CD4-positive, alpha-beta T cell treated with Interleukin-15 for 4 hours (primary cell): ENCODE data around the gene LMTK2.

ENCODE experiments used
- DNase-seq: peaks from one replicate; pipeline ENCODE4 v3.0.0-alpha.2; 2020; ENCODE audit warnings: low spot score

The LMTK2 gene

DNA sequence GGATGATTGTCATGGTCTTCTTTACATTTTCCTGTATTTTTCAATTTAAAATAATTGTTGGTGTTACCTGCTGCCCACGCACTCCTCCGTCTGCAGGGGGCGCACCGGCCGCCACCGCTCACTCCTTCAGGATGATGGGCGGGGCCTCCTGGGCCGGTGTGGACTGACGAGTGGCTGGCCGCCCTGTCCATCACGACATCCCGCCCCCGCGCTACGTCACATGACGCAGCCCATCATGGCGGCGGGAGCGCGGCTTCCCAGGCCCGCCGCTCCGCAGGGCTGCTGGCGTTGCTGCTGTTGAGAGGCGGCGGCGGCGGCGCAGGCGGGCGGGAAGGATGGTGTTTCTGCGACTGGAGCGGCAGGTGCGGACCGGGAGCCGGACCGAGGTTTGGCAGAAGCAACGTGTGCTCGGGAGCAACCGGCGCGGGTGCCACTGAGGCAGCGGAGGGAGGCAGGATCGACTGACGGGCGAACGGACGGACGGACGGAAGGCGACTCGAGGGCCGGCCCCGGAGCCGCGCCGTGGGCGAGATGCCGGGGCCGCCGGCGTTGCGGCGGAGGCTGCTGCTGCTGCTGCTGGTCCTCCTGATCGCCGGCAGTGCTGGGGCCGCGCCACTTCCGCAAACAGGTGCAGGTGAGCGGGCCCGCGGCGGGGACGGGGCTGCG lies at the start of gene LMTK2:
Gene LMTK2, plus strand, starts transcription at position 216 of the 666 bp plus-strand sequence. Its CDS starts 316 bp downstream, at position 532.
- peak; percentile 94 for DNase-seq

DNA sequence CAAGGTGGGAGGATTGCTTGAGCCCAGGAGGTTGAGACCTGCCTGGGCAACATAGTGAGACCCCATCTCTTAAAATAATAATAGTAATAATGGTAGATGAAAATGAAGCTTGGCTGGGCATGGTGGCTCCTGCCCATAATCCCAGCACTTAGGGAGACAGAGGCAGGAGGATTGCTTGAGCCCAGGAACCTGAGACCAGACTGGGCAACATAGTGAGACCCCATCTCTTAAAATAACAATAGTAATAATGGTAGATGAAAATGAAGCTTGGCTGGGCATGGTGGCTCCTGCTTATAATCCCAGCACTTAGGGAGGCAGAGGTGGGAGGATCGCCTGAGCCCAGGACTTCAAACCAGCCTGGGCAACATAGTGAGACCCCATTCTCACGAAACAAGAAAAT lies 49.5 kb upstream of the LMTK2 start:
- no peak for DNase-seq

DNA sequence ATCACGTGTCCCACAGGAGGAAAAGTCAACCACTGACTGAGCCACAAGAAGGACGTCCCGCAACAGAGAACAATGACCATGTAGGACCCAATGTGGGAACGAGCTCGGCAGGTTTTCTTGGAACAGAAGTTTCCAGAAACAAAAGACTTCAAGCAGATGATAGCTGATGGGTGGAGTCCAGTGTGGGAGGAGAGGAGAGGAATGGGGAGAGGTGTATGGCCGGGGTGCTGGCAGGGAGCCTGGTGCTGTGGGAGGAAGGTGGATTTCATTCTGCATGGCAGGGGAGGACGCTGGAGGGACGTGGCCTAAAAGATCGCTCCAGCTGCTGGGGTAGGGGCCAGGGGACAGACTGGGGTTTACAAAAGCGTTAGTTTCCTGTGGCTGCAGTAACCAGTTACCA lies 48.5 kb upstream of the LMTK2 start:
- no peak for DNase-seq

GRCh38 chr7:98064233-98064632 lies 42.4 kb upstream of the LMTK2 start:
- no peak for DNase-seq

DNA sequence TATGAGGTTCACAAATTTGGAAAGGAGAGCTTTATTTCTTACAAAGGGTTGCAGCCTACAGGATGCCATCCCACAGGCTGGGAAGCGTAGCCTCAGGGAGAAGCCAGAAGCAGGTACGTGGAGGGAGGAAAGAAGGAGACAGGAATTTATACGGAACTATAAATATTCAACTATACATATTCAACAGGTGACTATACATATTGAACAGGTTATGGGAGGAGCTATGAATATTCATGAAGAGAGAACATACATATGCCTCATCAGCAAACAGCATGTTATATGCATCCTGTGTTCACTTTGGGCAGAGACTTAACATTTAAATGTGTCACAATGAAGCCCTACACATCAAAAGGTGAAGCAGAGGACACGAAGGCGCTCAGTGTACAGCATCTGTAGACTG lies 40.5 kb upstream of the LMTK2 start:
- DNase-seq: no peak

- DNase-seq: no peak
Measured at GRCh38 chr7:98066934-98067507, 39.6 kb upstream of the LMTK2 start.

GRCh38 chr7:98073047-98073446 lies 33.6 kb upstream of the LMTK2 start:
- no peak for DNase-seq

- no peak for DNase-seq
Measured at GRCh38 chr7:98075801-98076200, 30.9 kb upstream of the LMTK2 start.

DNA sequence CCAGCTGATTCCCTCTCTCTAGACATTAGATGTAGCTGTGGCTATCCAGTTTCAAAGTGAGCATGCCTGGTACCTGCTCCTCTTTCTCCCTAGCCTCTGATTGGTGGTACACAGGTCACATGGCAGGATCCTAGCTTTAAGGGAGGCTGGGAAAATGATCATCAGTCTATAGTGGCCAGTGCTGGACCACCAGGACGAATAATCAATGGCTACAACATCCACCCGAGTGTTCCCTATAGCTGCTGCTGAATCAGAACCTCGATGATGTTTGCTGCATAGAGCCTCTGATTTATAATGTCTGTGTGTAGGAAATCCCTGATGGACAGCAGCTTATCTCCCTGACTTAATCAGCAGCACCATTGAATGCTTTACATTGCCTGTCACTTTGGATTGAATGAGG lies 28.9 kb upstream of the LMTK2 start:
- DNase-seq: no peak

DNA sequence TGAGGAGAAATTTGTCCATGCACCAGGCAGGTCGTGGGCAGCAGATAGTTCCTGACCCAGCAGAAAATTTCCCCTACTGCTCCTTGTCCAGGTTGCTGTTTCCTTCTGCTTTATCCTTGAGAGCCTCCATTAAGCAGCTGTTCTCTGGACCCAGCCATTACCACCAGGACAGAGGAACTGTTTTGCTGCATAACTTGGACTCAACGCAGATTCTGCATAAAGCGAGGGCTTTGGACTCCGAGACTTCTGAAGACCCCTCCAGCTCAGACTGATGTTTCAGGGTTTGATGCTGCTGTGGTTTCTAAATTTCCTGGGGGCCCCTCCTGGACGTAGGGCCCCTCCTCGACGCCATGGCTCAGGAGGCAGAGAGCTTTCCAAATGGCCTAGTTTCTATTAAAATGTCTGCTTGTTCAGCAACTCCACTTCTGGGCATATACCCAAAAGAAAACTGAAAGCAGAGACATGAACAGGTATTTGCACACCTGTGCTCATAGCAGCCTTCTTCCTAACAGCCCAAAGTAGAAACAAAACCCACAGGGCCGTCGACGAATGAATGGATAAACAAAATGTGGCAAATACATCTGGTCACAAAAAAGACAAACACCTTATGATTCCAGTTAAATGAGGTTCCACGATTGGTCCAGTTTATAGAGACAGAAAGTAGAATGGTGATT lies 28.3 kb upstream of the LMTK2 start:
- no peak for DNase-seq

DNA sequence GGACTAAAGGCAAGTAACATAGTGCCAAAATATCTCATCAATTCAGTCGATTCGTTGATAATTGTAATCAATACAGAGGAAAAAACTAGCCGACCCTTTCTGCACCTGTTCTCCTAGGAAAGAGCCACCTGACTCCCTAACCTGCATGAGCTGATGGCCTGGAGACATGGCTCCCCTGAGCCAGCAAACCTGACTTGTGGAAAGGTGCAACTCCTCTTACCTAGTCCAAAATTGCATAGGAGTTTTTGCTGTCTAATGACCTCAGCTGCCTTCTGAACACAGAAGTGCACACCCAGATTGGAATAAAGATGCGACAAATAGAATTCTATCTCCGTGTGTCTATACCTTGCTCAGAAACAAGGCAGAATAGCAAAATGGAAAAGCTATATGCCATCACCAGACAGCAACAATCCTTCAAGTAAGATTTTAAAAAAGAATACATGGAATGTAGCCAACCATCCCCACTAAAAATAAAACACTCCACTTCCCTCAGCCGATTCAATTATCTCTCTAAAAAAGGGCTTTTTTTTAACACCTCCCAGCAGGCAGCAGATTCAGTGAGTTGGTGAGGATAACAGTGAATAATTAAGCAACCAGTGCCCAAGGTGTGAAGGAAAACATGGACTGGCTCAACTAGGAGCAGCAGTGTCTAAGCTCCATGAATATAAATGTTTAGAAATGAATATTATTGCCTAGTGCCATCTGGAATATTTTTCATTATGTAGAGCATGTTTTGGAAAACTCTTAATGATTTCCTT lies 26.6 kb upstream of the LMTK2 start:
- no peak for DNase-seq

GRCh38 chr7:98081319-98081718 lies 25.3 kb upstream of the LMTK2 start:
- DNase-seq: no peak

- no peak for DNase-seq
Measured at GRCh38 chr7:98084631-98085030, 22.0 kb upstream of the LMTK2 start.

- no peak for DNase-seq
Measured at GRCh38 chr7:98085674-98086073, 21.0 kb upstream of the LMTK2 start.

DNA sequence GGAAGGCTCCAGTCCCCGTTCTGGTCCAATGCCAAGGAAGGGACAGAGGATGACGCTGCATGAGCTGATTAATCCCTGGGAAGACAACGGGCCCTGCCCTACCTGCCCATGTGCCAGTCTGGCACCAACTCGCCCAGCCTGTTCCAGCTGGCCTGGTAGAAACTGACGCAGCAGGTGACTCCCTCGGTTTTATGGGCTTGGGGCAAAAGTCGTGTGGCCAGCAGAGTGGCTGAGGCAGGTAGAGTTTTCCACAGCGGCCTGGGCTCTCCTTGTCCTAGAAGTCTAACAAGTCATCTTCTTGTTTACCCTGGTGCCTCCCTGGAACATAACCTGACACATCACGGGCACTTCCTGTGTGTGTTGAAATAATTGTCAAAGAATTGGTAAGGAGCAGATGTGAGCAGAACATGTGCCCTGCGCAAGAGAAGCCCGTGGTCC lies 20.4 kb upstream of the LMTK2 start:
- no peak for DNase-seq

- DNase-seq: no peak
Measured at GRCh38 chr7:98088109-98088508, 18.6 kb upstream of the LMTK2 start.

DNA sequence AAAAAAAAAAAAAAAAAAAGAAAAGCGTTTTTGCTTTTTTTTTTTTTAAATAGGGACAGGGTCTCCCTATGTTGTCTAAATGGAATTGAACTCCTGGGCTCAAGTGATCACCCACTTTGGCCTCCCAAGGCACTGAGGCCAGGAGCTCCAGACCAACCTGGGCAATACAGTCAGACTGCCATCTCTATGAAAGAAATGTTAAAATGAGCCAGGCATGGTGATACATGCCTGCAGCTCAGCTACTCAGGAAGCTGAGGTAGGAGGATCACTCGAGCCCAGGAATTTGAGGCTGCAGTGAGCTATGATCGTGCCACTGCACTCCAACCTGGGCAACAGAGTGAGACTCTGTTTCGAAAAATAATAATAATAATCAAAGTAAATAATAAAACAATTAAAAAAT lies 16.5 kb upstream of the LMTK2 start:
- no peak for DNase-seq

- DNase-seq: no peak
Measured at GRCh38 chr7:98091061-98091460, 15.6 kb upstream of the LMTK2 start.

DNA sequence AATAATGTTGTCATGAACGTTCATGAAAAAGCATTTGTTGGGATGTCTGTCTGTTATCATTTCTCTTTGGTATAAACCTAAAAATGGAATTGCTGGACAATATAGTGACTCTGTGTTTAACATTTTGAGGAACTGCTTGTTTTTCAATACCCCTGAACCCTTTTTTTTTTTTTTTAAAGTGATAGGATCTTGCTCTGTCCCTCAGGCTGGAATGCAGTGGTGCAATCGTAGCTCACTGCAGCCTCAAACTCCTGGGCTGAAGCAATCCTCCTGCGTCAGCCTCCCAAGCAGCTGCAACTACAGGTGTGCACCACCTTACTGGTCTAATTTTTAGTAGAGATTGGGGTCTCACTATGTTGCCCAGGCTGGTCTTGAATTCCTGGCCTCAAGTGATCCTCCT lies 15.1 kb upstream of the LMTK2 start:
- no peak for DNase-seq

GRCh38 chr7:98097042-98097645 lies 9.5 kb upstream of the LMTK2 start:
- no peak for DNase-seq

GRCh38 chr7:98100088-98100487 lies 6.6 kb upstream of the LMTK2 start:
- no peak for DNase-seq

DNA sequence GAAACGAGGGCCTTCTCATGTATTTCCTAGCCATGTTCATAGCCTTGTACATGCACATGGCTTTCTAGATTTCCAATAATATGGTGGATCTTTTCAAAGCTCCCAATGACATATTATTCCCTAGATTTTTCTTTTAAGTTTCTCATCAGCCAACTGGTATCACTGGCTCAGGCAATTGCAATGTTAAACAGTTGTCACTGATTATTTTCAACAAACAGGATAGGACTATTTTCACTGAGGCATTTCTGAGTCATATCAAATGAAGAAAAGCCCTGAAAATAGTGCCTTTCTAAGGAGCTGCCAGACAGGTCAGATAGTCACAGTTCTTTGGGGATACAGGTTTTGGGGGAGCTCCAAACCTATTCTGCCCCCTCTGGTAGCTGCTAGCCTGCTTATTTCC lies 4.5 kb upstream of the LMTK2 start:
- no peak for DNase-seq
